PC-3 (cell line): Measurements from ENCODE around the gene KYAT1. TPM values are rescaled to one million over a fixed set of nuclear protein-coding genes. Genes with fewer than 3 reads are reported as not detected.
A peak's percentile ranks its signal among the peaks of the same experiment; 100 is the strongest.

Source experiments
- ATAC-seq: fragments of 200-7000 bp; cut with Tn5 transposase; 2 replicates; pipeline ENCODE4 v1.9.1; 2020; ENCODE audit warnings: mild to moderate bottlenecking, moderate library complexity
- BruUV-seq: library from RNA; stranded (reverse); fragments of 400-500 nt; replicated peaks from 2 replicates; lab custom pipeline; 2021; lab: Mats Ljungman, UMichigan
- CTCF ChIA-PET: fragments of 300-600 bp; sonication (Branson Sonifier 250); formaldehyde crosslinking; loops from one replicate; lab custom pipeline; 2022; ENCODE audit warnings: antibody characterized with exemption; lab: Charles Lee
- POLR2A ChIA-PET: fragments of 300-600 bp; sonication (Branson Sonifier 250); formaldehyde crosslinking; loops from one replicate; lab custom pipeline; 2022; ENCODE audit warnings: antibody characterized with exemption; ENCODE audit not compliant: unreplicated experiment; lab: Charles Lee
- DNase-seq: peaks from one replicate; pipeline ENCODE4 v3.0.0-alpha.2; 2015
- H2AFZ ChIP-seq: fragments of 300-600 bp; sonication (generic); 2 replicates; pipeline ENCODE4 v1.6.0; 2016; ENCODE audit warnings: antibody characterized with exemption, low read length
- H3F3A ChIP-seq: fragments of 300-600 bp; sonication (generic); one replicate; pipeline ENCODE4 v1.6.0; 2017; ENCODE audit warnings: antibody characterized with exemption, low read length, control low read depth, mild to moderate bottlenecking; ENCODE audit not compliant: unreplicated experiment
- H3K27ac ChIP-seq: fragments of 300-600 bp; sonication (generic); 2 replicates; pipeline ENCODE4 v1.5.1; 2016; ENCODE audit warnings: mild to moderate bottlenecking, low read length
- H3K27me3 ChIP-seq: fragments of 300-600 bp; sonication (generic); 2 replicates; pipeline ENCODE4 v1.6.1; 2016; ENCODE audit warnings: low read length, mixed read lengths
- H3K36me3 ChIP-seq: fragments of 300-600 bp; sonication (generic); 2 replicates; pipeline ENCODE4 v1.6.1; 2016; ENCODE audit warnings: low read depth, mixed run types, low read length, mixed read lengths
- H3K4me1 ChIP-seq: fragments of 300-600 bp; sonication (generic); 2 replicates; pipeline ENCODE4 v1.5.1; 2016; ENCODE audit warnings: low read length; ENCODE audit not compliant: insufficient read depth
- H3K4me2 ChIP-seq: fragments of 300-600 bp; sonication (generic); 2 replicates; pipeline ENCODE4 v1.6.0; 2016; ENCODE audit warnings: low read length
- H3K4me3 ChIP-seq: fragments of 300-600 bp; sonication (generic); 2 replicates; pipeline ENCODE4 v1.5.1; 2016; ENCODE audit warnings: mild to moderate bottlenecking, low read length, mixed read lengths
- H3K79me2 ChIP-seq: fragments of 300-600 bp; sonication (generic); 2 replicates; pipeline ENCODE4 v1.6.1; 2017; ENCODE audit warnings: low read length, mixed read lengths
- H3K9ac ChIP-seq: fragments of 300-600 bp; sonication (generic); 2 replicates; pipeline ENCODE4 v1.6.0; 2016; ENCODE audit warnings: mild to moderate bottlenecking, low read length
- H3K9me2 ChIP-seq: fragments of 300-600 bp; sonication (generic); replicated peaks from 2 replicates; pipeline ENCODE4 v1.6.1; 2016; ENCODE audit warnings: mixed run types, low read length, mixed read lengths
- H3K9me3 ChIP-seq: fragments of 300-600 bp; sonication (generic); 2 replicates; pipeline ENCODE4 v1.6.1; 2016; ENCODE audit warnings: low read length, mixed read lengths
- H4K20me1 ChIP-seq: fragments of 300-600 bp; sonication (generic); 2 replicates; pipeline ENCODE4 v1.6.1; 2016; ENCODE audit warnings: low read length, mixed read lengths
- EZH2 ChIP-seq: fragments of 300-600 bp; sonication (generic); IDR thresholded peaks from one replicate; pipeline ENCODE4 v1.6.1; 2017; ENCODE audit warnings: antibody characterized with exemption, mild to moderate bottlenecking, low read length; ENCODE audit not compliant: unreplicated experiment
- EZH2phosphoT487 ChIP-seq: fragments of 300-600 bp; sonication (generic); IDR thresholded peaks from 2 replicates; pipeline ENCODE4 v1.6.1; 2018; ENCODE audit warnings: mild to moderate bottlenecking, antibody characterized with exemption, low read length, borderline replicate concordance
- intact Hi-C: fragments of 100-400 bp; cut with micrococcal nuclease; formaldehyde crosslinking; loops from 2 replicates; pipeline ENCODE4 v1.9.0; 2023
- total RNA-seq: library from RNA; depleted of rRNA; stranded (reverse); fragments of >200 nt; gene quantifications from 2 replicates; pipeline ENCODE4 v1.2.3, GENCODE V29; 2014
- TF ChIP-seq, protein P1 (sequence below): fragments of 300-600 bp; sonication (generic); conservative IDR thresholded peaks from 2 replicates; pipeline ENCODE4 v1.5.1; 2017; ENCODE audit warnings: antibody characterized with exemption, low read depth, mild to moderate bottlenecking, low read length

KYAT1 gene
- total RNA-seq, 1 experiment from 2014 or later: 7.4 TPM

DNA sequence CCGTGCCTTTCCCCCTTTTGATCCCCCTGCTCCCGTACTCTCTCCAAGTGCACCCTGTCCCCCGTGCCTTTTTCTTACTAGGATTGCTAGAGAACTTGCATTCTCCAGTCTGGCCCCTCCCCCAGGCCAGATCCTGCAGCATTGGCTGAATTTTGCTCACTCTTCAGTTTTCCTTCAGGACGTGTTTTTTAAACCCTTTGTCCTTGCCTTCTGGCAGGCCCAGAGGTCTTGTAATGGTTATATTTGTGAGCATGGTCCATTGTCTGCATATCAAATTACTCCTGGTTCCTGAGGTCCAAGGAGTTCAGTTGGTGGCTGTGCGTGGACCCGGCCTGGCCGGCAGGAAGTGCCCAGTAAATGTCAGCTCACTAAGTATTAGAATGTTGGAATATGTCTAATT lies 94.1 kb downstream of the KYAT1 start:
- Histone ChIP-seq H3K27me3 (no peaks in the 10 kb centered on the region), H3K4me2 (peak overlapping the region; percentile 88), H3K4me1 (peaks cover 11% of the 10 kb centered on the region), H3K27ac (no peak overlapping the region), H3K9ac (peak overlapping the region; percentile 81), H3K9me2 (no peaks in the 10 kb centered on the region), H3K4me3 (peak overlapping the region; percentile 98), H3K79me2 (peaks cover 18% of the 10 kb centered on the region), H4K20me1 (no peaks in the 10 kb centered on the region), H2AFZ (peak overlapping the region; percentile 90), H3F3A (no peaks in the 10 kb centered on the region), H3K36me3 (no peaks in the 10 kb centered on the region; the same call in 1 of the 2 replicates), H3K9me3 (no peaks in the 10 kb centered on the region)
- DNase-seq (peak; percentile 5), ATAC-seq (no peak; the same call in 1 of the 2 replicates)
- TF ChIP-seq EZH2 (no peak), EZH2phosphoT487 (no peak)
- TF ChIP-seq, protein P1, sequence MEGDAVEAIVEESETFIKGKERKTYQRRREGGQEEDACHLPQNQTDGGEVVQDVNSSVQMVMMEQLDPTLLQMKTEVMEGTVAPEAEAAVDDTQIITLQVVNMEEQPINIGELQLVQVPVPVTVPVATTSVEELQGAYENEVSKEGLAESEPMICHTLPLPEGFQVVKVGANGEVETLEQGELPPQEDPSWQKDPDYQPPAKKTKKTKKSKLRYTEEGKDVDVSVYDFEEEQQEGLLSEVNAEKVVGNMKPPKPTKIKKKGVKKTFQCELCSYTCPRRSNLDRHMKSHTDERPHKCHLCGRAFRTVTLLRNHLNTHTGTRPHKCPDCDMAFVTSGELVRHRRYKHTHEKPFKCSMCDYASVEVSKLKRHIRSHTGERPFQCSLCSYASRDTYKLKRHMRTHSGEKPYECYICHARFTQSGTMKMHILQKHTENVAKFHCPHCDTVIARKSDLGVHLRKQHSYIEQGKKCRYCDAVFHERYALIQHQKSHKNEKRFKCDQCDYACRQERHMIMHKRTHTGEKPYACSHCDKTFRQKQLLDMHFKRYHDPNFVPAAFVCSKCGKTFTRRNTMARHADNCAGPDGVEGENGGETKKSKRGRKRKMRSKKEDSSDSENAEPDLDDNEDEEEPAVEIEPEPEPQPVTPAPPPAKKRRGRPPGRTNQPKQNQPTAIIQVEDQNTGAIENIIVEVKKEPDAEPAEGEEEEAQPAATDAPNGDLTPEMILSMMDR: no peak
- intact Hi-C loops: no loop called here
- ChIA-PET POLR2A (no interaction called here), CTCF (interaction anchor here (0.8 to 1.1 kb wide), 2 partner anchors 31 to 32 kb away, joined by 5 read pairs; partner anchors contain the start of gene ENDOG)
- BruUV-seq: no TSS peak

DNA sequence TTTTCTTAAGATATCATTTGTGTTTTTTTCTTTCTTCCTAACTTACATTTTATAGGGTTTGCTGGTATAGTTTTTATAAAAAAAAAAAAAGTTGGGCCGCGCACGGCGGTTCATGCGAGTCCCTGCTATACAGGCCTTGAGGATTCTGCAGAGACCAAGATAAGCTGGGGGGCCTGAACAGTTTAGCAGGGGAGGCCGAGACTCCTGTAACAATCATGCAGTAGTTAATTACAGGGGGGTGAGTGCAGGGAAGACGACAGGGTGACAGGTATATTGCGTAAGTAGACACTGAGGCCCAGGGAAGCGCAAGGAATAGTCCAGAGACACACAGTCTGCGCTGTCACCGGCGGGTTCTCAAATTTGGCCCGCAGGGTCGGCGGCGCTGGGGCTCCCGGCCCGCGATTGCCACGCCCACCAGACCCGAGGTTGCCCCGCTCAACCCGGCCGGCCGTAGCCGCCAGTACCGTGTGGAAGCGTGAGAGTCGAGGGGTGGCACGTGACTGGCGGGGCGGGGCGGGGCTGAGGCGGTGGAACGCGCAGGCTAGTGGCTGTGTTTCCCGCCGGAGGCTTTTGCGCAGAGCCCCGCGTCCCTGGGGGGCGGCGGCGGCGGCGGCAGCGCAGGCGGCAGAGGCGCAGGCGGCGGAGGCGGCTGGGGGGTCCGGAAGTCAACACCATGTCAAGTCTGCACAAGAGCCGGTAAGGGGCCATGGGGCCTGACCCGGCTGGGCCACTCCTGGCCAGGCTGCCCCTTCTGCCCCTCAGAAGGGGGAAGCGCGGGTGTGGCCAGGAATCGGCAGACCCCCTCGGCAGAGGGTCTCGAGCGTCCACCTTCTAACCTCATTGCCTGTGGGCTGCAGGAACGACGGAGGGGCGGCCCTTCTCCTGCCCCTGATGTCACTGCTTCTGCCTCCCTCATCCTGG lies 94.8 kb downstream of the KYAT1 start, which contains the start of gene TBC1D13:
Gene TBC1D13 (plus strand): TSS at position 573 of the 921 bp plus-strand sequence. CDS start 101 bp downstream, at position 674.
- Histone ChIP-seq H3K9ac (peak within 1 kb of the TSS; percentile 81), H2AFZ (peak within 1 kb of the TSS; percentile 90), H3K4me3 (peak within 1 kb of the TSS; percentile 98), H3K4me1 (peaks cover 11% of the 10 kb centered on the region), H3K9me3 (no peaks in the 10 kb centered on the region), H3K27ac (no peak within 1 kb of the TSS), H3K36me3 (no peaks in the 10 kb centered on the region), H3F3A (no peaks in the 10 kb centered on the region), H3K27me3 (no peaks in the 10 kb centered on the region), H4K20me1 (no peaks in the 10 kb centered on the region), H3K79me2 (peaks cover 18% of the 10 kb centered on the region), H3K9me2 (no peaks in the 10 kb centered on the region), H3K4me2 (peak within 1 kb of the TSS; percentile 88)
- TSS peak; percentile 55 for BruUV-seq
- CTCF ChIA-PET: no interaction called here
- intact Hi-C loops: no loop called here
- no peak for TF ChIP-seq EZH2
- no peak for TF ChIP-seq EZH2phosphoT487
- TF ChIP-seq, protein P1: no peak
- peak; percentile 66 for DNase-seq
- POLR2A ChIA-PET: no interaction called here
- peak; percentile 97 for ATAC-seq
